DOHH2 (cell line): ENCODE results near the gene SPATA6.
"Not testable (repeated sequence)": the region's sequence is repeated elsewhere in the genome, so short reads cannot be mapped to it uniquely, and the experiment has no call there.

Experiments
- H3F3A ChIP-seq: fragments of 200-600 bp; sonication (generic), shearing (Covaris generic); 2 replicates; pipeline ENCODE4 v1.6.0; 2016; ENCODE audit warnings: antibody characterized with exemption, mild to moderate bottlenecking; ENCODE audit not compliant: control insufficient read depth, insufficient read depth
- H3K27ac ChIP-seq: fragments of 200-600 bp; sonication (generic); 2 replicates; pipeline ENCODE4 v1.5.1; 2014; ENCODE audit warnings: low read depth, mild to moderate bottlenecking, low read length, moderate library complexity
- H3K27me3 ChIP-seq: fragments of 200-600 bp; sonication (generic); 2 replicates; pipeline ENCODE4 v1.6.1; 2014; ENCODE audit warnings: mild to moderate bottlenecking, low read length, mixed read lengths; ENCODE audit not compliant: control insufficient read depth
- H3K36me3 ChIP-seq: fragments of 200-600 bp; sonication (generic); 2 replicates; pipeline ENCODE4 v1.6.1; 2014; ENCODE audit warnings: mild to moderate bottlenecking, low read length, moderate library complexity, mixed read lengths; ENCODE audit not compliant: control insufficient read depth
- H3K4me1 ChIP-seq: fragments of 200-600 bp; sonication (generic); 2 replicates; pipeline ENCODE4 v1.6.1; 2014; ENCODE audit warnings: mild to moderate bottlenecking, low read length, mixed read lengths; ENCODE audit not compliant: control insufficient read depth
- H3K4me2 ChIP-seq: fragments of 200-600 bp; sonication (generic); 2 replicates; pipeline ENCODE4 v1.6.0; 2014; ENCODE audit warnings: mild to moderate bottlenecking, low read length, moderate library complexity
- H3K4me3 ChIP-seq: fragments of 200-600 bp; sonication (generic); 2 replicates; pipeline ENCODE4 v1.5.1; 2014; ENCODE audit warnings: mild to moderate bottlenecking, low read length, mixed read lengths
- H3K79me2 ChIP-seq: fragments of 200-600 bp; sonication (generic); 2 replicates; pipeline ENCODE4 v1.6.1; 2014; ENCODE audit warnings: mild to moderate bottlenecking, low read length, mixed read lengths; ENCODE audit not compliant: control insufficient read depth
- H3K9me2 ChIP-seq: fragments of 200-600 bp; sonication (generic); replicated peaks from 2 replicates; pipeline ENCODE4 v1.6.1; 2014; ENCODE audit warnings: mild to moderate bottlenecking, low read length, mixed read lengths; ENCODE audit not compliant: control insufficient read depth
- H3K9me3 ChIP-seq: fragments of 200-600 bp; sonication (generic); 2 replicates; pipeline ENCODE4 v1.6.1; 2014; ENCODE audit warnings: antibody characterized with exemption, low read length, mixed read lengths; ENCODE audit not compliant: control insufficient read depth, insufficient read depth
- H4K20me1 ChIP-seq: fragments of 200-600 bp; sonication (generic); 2 replicates; pipeline ENCODE4 v1.6.0; 2014; ENCODE audit warnings: low read depth, mild to moderate bottlenecking, antibody characterized with exemption, low read length, moderate library complexity; ENCODE audit not compliant: control insufficient read depth, insufficient read depth
- EZH2phosphoT487 ChIP-seq: fragments of 200-600 bp; sonication (generic); IDR thresholded peaks from 2 replicates; pipeline ENCODE4 v1.6.1; 2017; ENCODE audit warnings: borderline replicate concordance, mild to moderate bottlenecking, antibody characterized with exemption, low read length, moderate library complexity, mixed read lengths
- TF ChIP-seq, protein P1 (sequence below): fragments of 200-600 bp; sonication (generic); IDR thresholded peaks from one replicate; pipeline ENCODE4 v1.5.1; 2014; ENCODE audit warnings: antibody characterized with exemption, mild to moderate bottlenecking, low read depth, low read length; ENCODE audit not compliant: poor library complexity, severe bottlenecking

SPATA6 gene

GRCh38 chr1:48302652-48303051 is 169.4 kb downstream of the SPATA6 start:
- TF ChIP-seq, protein P1, sequence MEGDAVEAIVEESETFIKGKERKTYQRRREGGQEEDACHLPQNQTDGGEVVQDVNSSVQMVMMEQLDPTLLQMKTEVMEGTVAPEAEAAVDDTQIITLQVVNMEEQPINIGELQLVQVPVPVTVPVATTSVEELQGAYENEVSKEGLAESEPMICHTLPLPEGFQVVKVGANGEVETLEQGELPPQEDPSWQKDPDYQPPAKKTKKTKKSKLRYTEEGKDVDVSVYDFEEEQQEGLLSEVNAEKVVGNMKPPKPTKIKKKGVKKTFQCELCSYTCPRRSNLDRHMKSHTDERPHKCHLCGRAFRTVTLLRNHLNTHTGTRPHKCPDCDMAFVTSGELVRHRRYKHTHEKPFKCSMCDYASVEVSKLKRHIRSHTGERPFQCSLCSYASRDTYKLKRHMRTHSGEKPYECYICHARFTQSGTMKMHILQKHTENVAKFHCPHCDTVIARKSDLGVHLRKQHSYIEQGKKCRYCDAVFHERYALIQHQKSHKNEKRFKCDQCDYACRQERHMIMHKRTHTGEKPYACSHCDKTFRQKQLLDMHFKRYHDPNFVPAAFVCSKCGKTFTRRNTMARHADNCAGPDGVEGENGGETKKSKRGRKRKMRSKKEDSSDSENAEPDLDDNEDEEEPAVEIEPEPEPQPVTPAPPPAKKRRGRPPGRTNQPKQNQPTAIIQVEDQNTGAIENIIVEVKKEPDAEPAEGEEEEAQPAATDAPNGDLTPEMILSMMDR: no peak
- no peak for TF ChIP-seq EZH2phosphoT487
- Histone ChIP-seq H3K9me3 (no peaks in the 10 kb centered on the region), H3K36me3 (no peaks in the 10 kb centered on the region)

DNA sequence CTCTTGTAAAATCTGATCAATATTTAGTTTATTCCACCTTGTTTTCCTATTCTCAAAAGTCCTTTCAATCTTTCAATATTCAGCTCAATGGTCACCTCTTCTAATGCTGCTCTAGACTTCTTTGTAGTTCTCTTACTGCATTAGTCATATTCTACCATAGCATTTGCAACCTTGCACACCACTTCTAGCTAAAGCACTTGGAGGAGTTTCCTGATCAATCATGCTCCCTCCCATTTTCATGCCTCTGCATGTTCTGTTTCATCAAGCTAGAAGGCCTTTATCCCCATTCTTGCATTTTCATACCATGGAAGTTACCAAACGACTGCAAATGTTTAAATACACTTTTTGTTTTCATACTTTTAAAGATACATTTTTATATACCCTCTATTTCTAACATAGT is 177.3 kb downstream of the SPATA6 start:
- no peak overlapping the region for H3K27ac ChIP-seq
- TF ChIP-seq, protein P1: no peak
- TF ChIP-seq EZH2phosphoT487: no peak

More at GRCh38 chr1:48302652-48303051, 169.4 kb downstream of the SPATA6 start:
- H3K4me3 ChIP-seq: no peak overlapping the region
- H3K4me1 ChIP-seq: no peaks in the 10 kb centered on the region
- H3K27me3 ChIP-seq: no peaks in the 10 kb centered on the region
- H3K9me2 ChIP-seq: no peaks in the 10 kb centered on the region
- H4K20me1 ChIP-seq: no peaks in the 10 kb centered on the region
- H3K79me2 ChIP-seq: no peaks in the 10 kb centered on the region
- no peak overlapping the region for H3K27ac ChIP-seq
- H3F3A ChIP-seq: no peaks in the 10 kb centered on the region
- no peak overlapping the region for H3K4me2 ChIP-seq

DNA sequence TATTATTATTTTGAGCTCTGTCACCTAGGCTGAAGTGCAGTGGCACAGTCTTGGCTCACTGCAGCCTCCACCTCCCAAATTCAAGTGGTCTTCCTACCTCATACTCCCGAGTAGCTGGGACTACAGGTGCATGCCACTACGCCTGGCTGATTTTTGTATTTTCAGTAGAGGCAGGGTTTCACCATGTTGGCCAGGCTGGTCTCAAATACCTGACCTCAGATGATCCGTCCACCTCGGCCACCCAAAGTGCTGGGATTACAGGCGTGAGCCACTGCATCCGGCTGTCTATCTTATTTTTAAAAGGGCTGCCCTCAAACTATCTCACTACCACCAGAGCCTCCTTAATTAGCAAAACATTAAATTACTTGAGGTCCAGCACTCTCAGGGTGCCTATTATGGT is 177.9 kb downstream of the SPATA6 start:
- H3K4me2 ChIP-seq, H3K9me2 ChIP-seq, H3K36me3 ChIP-seq, H3K4me3 ChIP-seq, H4K20me1 ChIP-seq, H3K9me3 ChIP-seq, H3F3A ChIP-seq, H3K4me1 ChIP-seq, H3K27me3 ChIP-seq, H3K79me2 ChIP-seq, H3K27ac ChIP-seq: not testable (repeated sequence)

More for the DNA sequence above, 177.3 kb downstream of the SPATA6 start:
- H3K36me3 ChIP-seq: no peaks in the 10 kb centered on the region
- no peaks in the 10 kb centered on the region for H3K79me2 ChIP-seq
- H3K4me2 ChIP-seq: no peak overlapping the region
- H3F3A ChIP-seq: no peaks in the 10 kb centered on the region
- no peak overlapping the region for H3K4me3 ChIP-seq
- no peaks in the 10 kb centered on the region for H3K4me1 ChIP-seq
- no peaks in the 10 kb centered on the region for H3K9me3 ChIP-seq
- no peaks in the 10 kb centered on the region for H3K9me2 ChIP-seq
- H3K27me3 ChIP-seq: no peaks in the 10 kb centered on the region
- no peaks in the 10 kb centered on the region for H4K20me1 ChIP-seq

DNA sequence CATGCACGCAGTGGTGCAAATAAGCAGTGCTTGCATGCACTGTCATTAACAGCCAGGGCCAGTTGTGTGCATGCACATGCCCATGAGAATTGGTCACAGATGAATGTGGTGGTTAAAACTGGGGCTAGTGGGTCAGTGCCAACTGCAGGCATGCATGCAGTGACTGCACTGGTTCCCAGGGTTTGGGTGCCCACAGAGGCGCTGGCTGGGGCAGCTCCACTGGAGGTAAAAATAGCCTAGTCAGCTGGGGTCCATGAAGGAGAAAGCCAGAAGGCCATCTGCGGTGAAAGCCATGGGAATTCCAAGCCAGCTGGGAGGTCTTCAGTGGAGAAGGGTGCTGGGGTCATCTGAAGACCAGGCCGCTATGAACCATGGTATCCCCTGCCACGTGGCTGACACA is 179.3 kb downstream of the SPATA6 start:
- H3K27ac ChIP-seq: no peak overlapping the region
- TF ChIP-seq EZH2phosphoT487: no peak
- TF ChIP-seq, protein P1: no peak
- no peaks in the 10 kb centered on the region for H3K9me2 ChIP-seq
- H3K4me2 ChIP-seq: no peak overlapping the region
- H3K27me3 ChIP-seq: no peaks in the 10 kb centered on the region
- no peaks in the 10 kb centered on the region for H3K4me1 ChIP-seq
- no peaks in the 10 kb centered on the region for H3K79me2 ChIP-seq
- H3F3A ChIP-seq: no peaks in the 10 kb centered on the region
- no peak overlapping the region for H3K4me3 ChIP-seq
- no peaks in the 10 kb centered on the region for H3K36me3 ChIP-seq
- H3K9me3 ChIP-seq: no peaks in the 10 kb centered on the region
- H4K20me1 ChIP-seq: no peaks in the 10 kb centered on the region
